Kidney tubule cell (primary cell): ENCODE data around the gene MPI.
"Not testable (repeated sequence)": the region's sequence is repeated elsewhere in the genome, so short reads cannot be mapped to it uniquely, and the experiment has no call there.

Experiments
- DNase-seq: peaks from one replicate; pipeline ENCODE4 v3.0.0-alpha.2; 2018; ENCODE audit warnings: low spot score

Gene MPI

DNA sequence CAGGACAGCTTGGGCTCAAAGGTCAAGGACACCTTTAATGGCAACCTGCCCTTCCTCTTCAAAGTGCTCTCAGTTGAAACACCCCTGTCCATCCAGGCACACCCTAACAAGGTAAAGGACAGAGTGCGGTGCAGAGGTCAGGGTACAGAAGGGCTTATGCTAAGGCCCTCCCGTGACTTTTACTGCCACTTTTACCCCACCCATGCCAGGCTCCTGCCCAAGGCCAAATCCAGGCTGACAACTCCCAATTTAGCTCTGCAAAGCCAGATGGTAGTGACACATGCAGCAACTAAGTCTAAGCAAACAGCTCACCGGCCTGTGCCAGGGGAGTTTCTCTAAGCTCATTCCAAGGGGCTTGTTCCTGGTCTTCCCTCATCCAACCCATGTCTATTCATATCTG lies 1.6 kb downstream of the MPI start:
- DNase-seq: no peak

DNA sequence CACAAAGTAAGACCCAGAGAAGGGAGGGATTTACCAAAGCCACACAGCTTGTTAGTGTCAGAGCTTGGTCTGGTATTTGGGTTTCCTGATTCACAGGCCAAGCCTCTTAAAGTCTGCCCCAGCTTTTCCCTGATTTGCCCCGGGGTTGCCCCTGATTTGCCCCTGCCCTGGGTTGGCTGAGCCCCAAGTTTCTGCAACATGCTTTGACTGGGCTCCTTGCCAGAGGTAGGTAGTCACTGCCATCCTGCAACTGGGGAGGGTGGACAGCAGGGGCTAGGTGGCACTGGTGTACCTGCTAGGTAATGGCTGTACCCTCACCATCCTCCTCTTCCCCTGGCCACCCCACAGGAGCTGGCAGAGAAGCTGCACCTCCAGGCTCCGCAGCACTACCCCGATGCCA lies 2.5 kb downstream of the MPI start:
- DNase-seq: peak; percentile 70

DNA sequence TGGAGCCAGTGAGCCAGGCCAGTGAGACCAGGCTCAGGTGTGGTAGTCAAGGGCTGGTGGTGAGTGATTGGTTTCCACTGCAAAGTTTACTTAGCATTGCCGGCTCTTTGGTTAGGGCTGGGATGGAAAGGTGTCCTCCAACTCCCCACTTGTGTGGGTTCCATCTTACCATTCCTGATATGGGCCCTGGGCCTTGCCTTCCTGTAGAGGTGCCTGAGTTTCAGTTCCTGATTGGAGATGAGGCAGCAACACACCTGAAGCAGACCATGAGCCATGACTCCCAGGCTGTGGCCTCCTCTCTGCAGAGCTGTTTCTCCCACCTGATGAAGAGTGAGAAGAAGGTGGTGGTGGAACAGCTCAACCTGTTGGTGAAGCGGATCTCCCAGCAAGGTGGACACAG lies 3.1 kb downstream of the MPI start:
- DNase-seq: no peak

DNA sequence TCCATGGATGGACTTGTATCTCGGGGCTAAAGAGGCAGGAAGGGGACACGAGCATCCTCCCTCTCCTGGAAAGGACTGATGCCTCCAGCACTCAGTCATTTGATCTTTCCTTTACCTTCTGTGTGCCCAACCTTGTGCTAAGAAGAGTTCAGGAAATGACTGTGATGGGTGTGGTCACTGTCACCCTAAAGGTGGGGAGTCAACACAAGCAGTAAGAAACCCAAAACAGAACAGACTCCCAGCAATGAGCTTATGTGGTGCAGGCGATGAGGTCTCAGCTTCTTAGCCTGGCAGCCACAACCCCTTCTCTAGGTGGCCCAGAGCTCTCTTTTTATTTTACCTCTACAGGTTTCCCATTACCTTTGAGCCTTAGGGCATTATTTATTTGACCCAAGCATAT lies 3.8 kb downstream of the MPI start:
- no peak for DNase-seq

DNA sequence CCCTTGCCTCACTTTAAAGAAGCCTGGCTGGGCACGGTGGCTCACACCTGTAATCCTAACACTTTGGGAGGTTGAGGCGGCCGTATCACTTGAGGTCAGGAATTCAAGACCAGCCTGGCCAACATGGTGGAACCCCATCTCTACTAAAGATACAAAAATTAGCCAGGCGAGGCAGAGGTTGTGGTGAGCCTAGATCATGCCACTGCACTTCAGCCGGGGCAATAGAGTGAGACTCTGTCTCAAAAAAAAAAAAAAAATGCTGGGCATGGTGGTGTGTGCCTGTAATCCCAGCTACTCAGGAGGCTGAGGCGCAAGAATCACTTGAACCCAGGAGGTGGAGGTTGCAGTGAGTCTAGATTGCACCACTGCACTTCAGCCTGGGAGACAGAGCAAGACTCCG lies 4.5 kb downstream of the MPI start:
- not testable (repeated sequence) for DNase-seq

DNA sequence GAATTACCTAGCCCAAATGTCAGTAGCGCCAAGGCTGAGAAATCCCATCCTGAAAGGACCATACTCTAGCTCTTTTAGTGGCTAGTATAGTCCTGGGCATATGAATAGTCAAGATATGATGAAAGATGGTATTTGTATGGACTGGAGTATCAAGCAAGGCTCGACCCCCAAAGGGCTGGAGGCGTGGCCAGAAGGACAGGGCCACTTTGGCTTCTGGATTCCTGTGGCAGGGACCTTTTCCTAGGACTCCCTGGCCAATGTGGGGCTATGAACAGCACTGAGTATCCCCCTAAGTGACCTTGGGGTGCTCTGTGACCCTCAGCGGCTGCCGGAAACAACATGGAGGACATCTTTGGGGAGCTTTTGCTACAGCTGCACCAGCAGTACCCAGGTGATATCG lies 6.0 kb downstream of the MPI start:
- DNase-seq: no peak

DNA sequence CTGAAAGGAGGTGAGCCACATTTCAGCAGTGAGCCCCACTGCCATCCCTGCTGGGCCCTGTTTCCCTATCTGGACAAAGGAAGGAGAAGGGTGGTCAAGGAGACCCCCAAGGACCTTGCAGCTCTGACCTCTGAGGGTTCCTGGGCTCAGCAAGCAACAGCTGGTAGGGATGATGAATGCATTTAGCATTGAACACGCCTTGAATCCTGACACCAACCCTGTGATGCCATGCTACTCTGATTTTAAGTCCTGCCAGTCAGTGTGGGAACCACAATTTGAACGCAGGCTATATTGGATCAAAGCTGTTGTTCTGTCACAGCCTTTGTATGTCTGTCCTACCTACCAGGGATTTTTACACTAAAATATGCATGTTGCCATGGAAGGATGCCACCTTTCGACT lies 6.5 kb downstream of the MPI start:
- no peak for DNase-seq

DNA sequence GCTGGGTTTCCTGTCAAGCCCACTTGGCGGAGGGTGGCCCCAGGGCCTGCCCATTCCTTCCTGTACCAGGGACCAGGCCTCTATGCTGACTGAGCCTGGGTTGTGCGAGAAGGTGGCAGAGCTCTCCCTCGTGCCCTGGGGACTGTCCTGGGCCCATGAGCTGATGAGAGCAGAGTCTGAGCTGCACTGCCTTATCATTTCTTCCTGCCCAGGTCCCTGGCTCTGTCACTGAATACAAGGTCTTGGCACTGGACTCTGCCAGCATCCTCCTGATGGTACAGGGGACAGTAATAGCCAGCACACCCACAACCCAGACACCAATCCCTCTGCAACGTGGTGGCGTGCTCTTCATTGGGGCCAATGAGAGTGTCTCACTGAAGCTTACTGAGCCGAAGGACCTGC lies 7.5 kb downstream of the MPI start:
- DNase-seq: no peak

DNA sequence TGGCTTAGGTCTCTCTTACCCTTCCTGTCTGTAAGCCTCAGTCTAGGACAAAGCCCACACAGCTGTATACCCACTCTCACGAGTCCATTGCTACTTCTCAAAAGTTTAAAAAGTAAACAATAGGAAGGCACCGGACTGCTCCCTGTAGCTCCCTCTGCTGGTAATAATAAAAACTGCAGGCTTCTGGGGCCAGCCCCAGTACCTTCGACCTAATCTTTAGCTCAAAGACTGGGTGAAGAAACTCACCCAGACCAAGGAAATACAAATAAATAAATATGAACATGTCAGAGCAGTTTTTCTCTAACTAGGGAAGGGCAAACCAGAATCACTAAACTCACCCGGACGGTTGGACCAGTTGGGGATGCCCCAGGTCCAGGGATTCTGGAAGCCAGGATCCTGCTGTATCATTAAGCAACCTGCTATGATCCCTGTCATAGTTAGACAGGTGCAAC lies 11.8 kb downstream of the MPI start:
- peak; percentile 62 for DNase-seq

DNA sequence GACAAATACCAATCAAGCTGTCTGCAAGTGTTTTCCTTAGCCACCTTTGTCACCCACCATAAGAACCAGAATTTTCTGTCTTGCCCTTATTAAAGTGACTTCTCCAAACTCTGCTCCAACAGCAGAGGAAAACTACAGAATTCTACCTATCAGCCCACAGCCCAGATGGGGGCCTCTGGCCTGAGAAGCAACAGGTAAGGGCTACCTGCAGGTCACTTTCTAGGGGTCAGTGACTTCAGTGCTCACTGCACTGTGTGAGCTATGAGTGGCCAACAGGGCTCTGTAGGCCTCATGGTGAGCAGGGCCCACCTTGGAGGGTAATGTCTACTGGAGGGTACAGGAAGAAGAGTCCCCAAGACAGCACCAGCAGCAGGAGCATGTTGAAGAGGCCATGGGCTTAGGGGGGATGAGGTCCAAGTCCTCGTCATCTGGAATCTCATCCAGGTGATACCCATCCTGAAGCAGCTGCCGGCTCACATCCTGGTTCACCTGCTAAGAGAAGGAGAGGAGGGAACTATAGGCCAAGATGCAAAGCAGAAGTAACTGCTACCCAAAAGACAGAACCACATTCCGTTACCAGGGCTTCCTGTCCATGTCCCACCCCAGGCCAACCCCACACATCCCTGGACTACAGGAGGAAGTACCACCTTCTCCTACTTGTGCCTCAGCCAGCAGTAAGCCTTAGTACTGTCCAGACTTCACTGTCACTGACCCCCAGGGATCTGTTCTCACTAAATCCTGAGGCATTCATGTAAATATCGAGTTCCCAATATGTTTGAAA lies 12.6 kb downstream of the MPI start:
- DNase-seq: no peak

DNA sequence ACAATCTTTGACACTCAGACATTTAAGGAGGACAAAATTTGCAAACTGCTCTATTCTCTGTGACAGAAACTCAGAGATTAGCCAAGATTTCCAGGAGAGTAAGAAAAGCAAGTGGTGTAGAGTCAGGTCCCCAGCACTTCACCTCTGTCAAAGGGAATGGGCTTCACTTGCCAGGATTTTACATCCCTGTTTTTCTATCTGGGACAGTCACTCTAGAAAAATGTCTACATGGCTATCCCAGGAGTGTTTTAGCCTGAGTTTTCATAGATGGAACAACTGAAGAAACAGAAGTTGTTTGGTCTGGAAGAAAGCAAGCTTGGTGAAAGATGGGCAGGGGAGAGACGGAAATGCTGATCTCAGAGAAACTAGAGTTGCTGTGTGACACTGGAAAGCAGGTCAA lies 13.8 kb downstream of the MPI start:
- no peak for DNase-seq

DNA sequence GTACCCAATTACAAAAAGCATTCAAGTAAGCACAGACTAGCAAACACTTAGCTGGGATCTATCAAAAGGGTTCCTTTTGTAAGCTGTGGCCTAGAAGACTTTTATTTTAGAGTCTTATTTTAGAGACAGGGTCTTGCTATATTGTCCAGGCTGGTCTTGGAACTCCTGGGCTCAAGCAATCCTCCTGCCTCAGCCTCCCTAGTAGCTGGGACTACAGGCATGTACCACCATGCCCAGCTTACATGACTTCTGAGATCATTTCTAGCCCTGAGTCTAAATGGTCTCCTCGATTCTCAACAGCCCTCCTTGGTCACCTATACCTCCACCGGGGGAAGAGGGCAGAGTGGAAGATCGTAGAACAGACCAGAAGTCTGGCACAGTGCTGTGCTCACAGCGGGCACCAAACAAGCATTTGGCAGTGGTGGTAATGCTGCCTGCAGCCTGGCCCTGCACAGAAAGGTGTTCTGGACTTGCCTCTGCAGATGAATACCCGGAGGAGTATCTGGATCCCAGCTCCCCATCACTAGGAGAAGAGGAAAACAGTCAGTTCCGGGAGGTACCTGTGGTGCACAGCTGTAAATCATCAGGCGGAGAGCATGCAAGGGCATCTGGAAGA lies 14.5 kb downstream of the MPI start:
- DNase-seq: no peak

DNA sequence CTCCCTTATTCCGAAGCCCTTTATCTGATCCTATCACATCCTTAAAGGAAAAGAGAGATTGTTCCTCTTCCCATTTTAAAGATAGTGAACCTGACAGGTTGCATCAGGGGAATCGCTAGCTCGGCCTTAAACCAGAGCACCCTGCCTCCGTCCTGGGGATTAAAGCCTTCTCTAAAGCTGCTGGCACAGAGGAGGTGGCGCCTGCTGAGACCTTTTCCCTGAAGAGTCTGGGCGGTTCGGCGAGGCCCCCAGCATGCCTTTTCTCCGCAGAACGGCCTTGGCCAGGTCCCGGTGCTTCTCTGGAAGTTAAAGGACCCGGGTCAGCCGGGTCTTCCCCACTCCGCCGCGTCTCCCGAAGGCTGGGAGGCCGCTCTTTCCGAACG lies 16.2 kb downstream of the MPI start:
- peak; percentile 37 for DNase-seq

DNA sequence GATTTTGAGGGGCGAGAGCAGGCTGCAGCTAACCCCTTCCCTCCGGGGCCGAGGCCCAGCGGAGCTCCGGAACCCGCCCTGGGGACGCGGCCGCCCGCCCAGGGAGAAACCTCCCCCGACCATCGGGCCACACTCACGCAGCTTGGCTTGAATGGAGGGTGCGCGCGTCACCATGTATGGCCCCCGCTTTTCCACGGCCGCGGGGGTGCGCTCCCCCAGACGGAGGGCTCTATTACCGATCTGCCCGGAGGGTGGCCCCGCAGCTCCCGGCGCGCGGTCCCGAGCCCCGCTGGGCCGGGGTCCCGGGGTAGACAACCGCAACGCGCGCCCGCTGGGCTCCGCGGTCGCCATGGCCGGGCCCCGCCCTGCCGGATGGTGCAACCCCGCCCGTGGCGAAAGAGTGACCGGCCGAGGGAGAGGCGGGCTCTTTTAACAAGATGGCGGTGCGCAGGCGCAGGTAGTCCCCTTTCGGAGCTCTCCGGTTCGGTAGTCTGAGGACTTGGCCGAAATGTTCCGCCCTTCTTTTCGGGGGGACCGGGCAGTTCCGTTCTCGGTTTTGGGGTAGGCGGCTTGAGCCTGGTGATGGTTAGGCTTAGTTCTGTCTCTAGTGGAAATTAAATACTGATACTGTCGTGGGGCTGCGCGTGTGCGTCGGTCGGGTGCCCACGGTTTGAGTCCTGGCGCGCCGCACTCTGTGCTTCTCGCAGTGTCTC lies 16.8 kb downstream of the MPI start, which contains the start of gene FAM219B:
Gene FAM219B (minus strand): TSS at position 402 of the 713 bp plus-strand sequence. CDS start 51 bp downstream, at position 351.
- DNase-seq: peak; percentile 90

DNA sequence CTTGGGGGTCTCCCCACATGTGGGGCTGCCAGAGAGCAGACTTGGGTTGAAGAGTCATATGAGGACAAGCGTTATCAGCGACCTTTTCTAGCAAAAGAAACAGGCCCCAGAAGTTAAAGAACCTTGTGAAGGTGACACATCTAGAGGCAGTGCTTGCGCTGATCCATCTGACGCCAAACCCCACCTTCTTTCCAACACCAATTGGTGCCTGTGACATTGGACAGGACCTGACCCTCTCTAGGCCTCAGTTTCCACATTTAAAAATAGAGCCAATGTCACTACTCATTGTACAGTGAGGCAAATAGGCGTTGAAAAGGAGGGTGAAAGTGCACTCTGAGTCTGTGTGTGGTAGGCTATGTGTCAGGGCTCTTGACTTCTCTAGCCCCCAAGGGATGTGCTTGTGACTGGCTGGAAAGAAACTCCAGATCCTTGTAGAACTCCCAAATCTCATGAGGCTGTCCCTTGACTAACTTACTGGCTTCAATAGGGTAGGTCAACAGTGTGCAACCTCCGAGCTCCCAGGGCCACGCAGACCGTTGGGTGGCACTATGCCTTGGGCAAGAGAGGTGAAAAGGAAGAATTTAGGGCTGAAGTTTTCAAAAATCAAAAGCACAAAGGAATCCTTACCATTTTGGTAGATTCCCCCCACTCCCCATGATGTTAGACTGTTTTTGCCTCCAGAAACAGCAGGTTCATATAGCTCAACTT lies 17.5 kb downstream of the MPI start:
- DNase-seq: peak; percentile 20

DNA sequence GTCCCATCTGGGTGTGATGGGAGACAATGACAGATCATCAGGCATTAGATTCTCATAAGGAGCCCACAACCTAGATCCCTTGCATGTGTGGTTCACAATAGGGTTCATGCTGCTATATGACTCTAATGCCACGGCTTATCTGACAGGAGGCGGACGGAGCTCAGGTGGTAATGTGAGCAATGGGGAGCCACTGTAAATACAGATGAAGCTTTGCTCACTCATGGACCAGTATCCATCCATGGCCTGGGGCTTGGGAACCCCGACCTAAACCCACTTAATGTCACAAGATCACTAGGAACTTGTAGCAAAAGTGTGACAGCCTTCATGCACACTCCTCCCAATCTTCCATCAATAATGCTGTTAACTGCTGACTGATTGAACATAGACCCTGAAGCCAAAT lies 18.8 kb downstream of the MPI start:
- no peak for DNase-seq

DNA sequence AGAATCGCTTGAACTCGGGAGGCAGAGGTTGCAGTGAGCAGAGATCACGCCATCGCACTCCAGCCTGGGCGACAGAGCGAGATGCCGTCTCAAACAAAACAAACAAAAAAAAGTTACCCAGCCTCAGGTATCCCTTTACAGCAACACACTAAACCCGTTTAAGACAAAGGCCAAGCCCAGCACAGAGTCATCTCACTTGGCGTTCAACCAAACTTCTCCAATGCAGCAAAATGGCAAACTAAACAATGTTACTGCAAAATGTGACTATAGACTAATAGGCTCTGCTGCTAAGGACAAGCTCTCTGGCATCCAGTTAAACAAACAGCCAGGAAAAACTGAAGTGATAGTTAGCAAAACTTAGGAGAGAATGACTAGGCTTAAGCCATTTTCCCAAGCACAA lies 23.2 kb downstream of the MPI start:
- no peak for DNase-seq

DNA sequence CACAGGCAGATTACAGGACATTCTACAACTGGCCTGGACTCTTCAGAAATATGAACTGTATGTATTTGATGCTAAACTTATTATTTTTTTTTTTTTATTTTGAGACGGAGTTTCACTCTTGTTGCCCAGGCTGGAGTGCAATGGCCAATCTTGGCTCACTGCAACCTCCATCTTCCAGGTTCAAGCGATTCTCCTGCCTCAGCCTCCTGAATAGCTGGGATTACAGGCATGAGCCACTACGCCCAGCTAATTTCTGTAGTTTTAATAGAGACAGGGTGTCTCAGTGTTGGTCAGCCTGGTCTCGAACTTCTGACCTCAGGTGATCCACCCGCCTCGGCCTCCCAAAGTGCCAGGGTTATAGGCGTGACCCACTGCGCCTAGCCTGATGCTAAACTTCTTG lies 24.0 kb downstream of the MPI start:
- DNase-seq: not testable (repeated sequence)

DNA sequence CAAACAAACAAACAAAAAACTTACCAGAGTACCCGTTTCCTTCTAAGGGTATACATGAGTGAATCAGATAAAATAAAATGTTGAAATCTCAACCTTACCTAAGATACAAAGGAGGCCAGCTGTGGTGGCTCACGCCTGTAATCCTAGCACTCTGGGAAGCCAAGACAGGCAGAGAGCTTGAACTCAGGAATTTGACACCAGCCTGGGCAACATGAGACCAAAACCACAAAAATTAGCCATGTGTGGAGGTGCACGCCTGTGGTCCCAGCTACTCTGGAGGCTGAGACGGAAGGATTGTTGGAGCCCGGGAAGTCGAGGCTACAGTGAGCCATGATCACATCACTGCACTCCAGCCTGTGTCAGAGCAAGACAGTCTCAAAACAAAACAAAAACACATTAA lies 27.8 kb downstream of the MPI start:
- DNase-seq: peak; percentile 36

DNA sequence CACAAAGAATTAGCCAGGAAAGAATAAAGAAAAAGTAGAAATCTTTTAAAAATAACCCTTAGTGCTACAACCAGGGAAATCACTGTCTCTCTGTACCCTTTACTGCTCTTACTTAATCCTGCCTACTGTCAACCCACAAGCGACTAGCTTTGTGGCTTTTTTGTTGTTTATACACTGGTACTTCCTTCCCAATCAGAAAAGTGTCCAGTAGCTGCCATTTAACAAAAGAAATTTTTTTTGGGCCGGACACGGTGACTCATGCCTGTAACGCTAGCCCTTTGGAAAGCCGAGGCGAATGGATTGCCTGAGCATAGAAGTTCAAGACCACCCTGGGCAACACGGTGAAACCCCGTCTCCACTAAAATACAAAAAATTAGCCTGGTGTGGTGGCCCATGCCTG lies 30.6 kb downstream of the MPI start:
- no peak for DNase-seq

DNA sequence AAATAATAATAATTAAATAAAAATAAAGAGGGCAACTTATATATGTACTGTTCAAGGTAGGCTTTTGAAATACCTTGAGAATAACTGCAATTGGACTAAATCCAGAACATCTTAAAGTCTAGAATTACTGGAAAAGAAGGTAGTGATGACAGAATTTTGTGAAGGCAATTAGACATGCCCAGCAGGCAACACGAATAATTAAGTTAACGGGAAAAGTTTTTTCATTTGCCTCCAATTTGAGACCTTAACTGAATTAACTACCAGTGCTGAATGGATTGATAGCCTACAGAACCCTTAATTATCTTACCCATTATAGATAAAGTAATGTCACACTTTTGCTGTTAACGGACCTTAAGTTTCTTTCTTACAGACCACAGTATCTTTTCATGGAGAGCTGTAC lies 34.7 kb downstream of the MPI start:
- no peak for DNase-seq

DNA sequence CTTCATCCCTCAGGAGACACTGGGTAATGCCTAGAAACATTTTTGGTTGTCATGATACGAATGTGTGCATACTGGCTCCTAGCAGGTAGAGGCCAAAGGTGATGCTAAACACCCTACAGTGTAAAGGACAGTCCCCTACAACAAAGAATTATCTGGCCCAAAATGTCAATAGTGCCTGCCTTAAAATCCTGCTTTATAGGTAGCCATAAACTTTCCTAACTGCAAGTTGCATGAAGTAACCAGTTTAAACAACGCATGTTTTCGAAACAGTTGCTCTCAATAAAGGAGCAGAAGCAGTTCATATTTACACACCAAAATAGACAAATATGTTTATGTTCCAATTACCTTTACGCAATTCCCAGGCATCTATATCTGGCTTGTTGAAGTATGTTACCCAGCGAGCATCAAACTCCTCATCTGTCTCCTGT lies 38.9 kb downstream of the MPI start:
- DNase-seq: no peak

DNA sequence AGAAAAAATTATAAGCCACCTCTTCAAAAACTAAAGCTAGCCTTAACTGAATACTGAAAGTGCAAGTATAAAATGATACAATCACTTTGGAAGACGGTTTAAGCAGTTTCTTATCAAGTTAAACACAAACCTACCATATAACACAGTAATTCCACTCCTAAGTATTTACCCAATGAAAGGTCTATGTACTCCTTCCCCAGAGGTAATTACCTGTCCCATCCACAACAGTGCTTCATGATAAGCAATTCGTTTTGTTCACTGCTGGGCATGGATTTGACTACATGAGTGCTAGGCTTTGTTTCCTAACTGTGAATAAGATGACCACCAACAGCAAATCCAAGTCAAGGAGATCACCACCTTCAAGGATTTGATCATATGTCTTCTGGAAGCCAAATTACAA lies 43.7 kb downstream of the MPI start:
- no peak for DNase-seq
